Fibroblast of skin of back (primary cell): ENCODE results near the gene UBE2D2.

Experiments used
- DNase-seq: peaks from one replicate; pipeline ENCODE4 v3.0.0-alpha.2; 2013

Gene UBE2D2

DNA sequence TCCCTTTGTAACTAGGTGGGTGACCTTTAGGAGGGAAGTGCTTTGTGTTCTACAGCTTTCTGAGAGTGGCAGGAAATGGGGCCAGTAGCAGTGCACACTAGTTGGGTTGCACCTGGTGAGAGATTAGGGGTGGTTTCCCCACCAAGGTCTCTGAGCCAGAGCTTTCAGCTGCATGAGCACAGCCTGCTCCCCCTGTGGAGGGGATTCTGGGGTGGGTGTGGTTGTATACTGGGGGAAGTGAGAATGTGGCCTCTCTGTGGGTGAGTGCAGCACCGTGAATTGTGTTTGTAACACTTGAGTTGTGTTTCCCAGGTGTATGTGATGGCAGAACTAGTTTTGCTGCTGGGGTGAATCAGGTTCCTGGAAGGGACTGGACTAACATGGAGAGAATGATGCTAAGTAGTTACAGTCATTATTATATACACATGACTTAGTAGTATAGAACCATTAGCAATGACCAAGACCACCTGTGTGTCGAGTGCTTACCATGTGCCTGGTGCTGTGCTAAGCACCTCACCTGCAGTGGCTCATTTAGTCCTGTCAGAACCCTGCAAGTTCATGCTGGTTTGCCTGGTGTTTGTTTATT, 75.2 kb downstream of the UBE2D2 start:
- no peak for DNase-seq

DNA sequence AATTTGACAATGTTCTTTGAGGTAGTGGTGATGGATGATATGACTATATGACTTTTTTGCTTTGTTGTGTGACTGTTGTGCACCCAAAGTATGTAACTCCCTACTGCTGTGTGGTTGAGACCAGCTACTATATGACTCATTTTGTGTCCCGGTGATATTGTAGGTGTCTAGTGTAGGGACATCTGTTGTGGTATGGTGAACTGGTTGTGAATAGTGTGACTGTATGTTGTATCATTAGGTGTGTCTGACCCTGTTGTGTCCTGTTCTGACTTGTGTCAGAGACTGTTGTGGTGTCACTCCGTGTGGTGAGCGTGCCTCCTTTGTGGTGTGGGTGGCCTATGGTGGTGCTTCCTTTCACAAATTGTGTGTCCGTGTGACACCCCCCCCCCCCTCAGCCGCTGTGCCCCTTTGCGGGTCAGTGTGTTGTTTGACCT, 75.9 kb downstream of the UBE2D2 start:
- DNase-seq, result peak; percentile 69

DNA sequence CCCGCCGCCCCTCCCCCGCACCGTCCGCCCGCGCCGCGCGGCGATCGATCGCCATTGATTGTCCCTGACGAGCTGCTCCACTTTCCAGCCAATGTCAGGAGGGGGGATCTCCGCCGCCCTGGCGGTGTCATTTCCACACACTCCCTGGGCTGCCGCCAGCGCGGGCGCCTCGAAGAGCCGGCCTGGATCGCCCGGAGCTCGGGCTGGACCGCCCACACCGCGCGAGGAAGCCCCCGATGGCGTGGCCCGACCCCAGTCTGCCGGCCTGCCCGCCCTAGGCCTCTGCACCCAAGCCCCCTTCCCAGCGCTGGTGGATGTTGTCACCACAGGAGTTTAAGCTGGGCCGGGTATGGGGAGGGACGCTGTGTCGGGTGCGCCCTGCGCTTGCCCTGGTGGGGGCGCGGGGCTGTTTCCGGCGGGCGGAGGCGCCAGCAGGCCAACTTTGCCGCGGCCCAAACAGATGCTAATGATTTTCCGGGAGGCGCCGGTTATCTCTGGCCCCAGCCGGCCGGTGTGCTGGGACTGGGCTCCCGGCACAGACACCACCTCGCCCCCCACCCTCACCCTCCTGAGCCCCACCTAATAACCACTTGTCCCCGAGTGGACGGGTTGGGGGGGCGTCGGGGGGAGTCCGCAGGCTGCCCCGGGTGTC, 76.4 kb downstream of the UBE2D2 start:
- DNase-seq, result peak; percentile 81

DNA sequence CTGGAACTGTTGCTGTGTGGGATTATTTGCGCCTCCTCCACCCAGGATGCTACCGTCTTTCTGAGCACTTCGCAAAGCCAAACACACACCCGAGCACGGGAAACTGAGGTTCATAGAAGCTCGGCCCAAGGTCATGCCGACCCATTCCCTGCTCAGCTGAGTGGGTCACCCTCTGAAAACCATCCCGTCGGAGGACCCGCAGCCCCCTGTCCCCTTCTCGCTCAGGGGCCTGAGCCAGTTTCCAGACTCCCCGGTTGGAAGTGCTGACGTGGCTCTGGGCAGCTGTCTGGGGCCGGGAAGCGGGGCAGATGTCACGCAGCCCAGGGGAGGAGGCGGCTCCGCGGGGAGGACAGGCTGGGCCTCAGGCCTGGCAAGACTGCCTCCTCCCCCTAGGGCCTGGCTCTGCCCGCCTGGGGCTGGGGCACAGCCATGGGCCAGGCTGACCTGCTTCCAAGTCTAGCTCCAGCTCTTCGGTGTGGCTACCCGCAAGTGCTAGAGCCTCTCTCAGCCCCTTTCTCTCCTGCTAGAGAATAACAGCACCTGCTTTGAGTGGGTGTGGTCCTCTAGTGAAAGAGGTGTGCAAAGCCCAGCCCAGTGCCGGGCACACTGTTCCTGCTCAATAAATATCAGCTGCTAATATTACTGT, 77.1 kb downstream of the UBE2D2 start:
- DNase-seq, result peak; percentile 76

DNA sequence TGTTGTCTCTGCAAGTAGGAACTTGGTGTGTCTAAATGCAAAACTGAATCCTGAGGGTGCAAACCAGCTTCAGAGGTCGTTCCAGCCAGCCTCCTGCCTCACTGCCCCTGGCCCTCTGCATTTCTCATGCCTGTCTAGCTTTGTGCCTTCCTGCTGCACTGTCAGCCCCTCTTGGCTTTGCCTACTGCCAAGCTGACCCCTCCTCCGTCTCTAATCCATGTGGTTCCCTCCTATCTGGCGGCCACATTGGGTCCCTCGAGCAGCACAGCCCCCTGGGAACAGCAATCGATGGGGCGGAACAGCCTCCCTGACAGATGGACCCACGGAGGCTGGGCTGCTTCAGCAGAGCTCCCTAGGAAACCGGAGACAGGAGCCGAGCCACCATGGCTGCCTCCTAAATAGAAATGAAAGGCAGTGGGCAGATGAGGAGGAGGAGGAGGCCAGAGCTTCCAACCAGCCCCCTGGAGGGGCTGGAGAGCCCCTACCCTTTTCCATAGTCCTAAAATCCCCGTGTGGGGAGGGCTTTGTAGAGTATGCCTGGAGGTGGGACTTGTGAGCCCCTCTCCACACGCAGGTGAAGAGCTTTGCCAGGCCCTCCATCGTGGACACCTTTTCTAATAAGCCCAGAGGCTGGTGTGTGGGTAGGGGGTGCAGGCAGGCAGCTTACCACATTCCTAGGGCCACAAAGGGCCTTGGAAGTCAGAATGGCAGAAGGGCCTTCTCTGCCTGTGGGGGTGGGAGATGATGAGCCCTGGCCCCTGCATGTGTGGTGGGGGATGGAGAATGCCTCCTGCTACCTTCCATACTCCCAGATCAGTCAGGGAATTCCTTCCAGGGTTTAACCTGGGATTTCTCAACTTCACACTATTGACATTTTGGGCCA, 77.8 kb downstream of the UBE2D2 start:
- DNase-seq, result no peak

DNA sequence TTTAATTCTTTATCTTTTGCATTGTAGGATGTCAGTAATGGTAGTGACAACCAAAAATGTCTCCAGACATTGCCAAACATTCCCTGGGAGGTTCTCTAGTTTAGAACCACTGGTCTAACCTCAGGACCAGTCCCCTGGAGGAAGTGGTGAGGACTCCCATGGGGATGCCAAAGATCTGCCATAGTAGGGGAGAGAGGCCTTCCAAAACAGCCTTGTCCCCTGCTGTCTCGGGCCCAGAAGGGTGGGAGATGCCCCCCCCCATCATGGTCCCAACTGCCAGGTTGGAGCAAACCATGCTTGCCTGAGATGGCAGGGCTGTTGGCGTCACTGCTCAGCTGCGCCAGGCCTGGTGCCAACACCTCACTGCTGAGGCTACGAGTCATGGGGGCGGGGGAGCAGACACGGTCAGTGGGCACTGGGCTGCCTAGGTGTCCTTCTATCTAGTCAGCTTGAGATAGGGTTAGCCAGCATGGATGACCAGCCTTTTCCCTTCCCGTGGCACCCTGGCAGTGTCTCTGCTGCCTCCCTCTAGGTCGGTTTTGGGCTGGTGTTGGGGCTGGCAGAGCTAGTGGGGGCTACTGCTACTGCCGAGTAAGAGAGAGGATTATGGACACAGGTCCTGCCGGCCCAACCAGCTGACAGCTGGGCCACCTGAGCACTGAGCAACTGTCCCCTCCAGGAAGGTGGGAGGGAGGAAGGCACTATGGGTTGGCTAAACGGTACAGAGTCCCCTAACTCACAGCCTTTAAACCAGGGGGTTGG, 78.7 kb downstream of the UBE2D2 start:
- peak; percentile 48 for DNase-seq

DNA sequence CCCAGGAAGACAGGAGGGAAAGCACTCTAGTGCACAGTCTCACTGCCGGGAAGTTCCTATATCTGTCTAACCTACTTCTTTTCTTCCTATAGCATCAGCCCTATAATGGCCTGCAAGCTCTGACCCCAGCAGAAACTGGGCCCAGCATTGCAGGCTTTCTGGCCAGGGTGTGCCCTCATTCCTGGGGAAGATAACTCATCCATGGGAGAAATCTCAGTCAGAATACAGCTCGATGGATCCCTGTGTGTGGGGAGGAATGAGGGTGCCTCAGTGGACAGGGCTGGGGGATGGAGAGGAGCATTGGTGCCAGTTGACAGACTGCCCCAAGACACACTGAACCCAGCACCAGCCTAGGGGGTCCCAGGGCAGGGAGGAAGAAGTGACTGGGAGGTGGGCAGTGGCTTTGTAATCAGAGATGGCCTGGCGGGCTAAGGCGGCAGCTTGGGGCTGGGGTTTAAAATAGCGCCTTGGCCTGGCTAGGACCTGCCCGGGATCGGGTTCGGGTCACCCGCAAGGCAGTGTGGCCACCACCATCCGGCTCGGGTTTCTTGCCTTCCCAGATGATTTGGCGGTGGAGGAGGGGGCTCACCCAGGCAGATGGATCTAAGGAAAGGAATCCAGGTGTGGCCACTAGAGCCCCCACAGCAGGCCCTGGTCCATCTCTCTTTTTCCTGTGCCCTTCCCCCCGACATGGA, 79.4 kb downstream of the UBE2D2 start:
- peak; percentile 19 for DNase-seq

DNA sequence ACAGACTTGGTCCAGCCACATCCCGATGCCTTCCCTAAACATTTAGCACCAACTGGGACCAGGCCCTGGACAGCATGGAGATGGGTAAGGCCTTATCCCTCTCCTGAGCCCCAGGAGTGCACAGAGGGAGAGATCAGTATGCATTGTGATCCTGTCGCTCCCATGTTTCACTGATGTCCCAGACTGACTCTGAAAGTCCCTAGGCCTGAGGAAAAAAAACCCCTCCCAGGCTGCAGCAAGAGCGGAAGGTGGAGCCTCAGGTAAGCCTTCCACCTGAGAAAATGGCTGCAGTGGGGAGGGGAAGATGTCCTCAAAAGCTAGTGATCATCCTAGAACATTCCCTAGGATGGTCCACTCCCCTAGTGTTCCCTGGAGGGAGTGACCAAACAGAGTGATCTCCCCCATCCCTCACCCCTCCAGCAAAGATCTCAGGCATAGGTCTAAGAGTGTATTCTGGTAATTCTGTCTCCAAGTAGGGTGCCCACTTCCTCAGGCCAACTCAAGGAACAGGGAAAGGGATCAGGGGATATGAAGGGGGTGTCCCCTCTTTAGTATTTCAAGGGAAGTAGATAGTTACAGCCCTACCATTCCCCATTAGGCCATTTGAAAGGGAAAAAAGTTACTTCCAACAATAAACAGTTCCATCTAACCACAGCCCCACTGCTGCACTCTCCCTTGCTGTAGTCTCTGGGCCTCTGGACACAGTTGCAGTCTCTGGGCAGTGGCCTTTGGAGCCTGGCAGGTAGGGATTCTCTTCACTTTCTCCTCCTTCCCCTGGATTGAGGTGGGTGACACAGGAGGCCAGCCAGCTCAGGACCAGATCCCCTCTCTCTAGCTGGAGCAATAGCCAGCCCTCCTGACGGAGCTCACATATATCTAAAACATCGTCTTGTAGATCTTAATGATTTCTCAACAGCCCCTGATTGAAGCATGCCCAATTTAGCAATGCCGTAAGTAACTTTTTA, 80.3 kb downstream of the UBE2D2 start:
- no peak for DNase-seq

DNA sequence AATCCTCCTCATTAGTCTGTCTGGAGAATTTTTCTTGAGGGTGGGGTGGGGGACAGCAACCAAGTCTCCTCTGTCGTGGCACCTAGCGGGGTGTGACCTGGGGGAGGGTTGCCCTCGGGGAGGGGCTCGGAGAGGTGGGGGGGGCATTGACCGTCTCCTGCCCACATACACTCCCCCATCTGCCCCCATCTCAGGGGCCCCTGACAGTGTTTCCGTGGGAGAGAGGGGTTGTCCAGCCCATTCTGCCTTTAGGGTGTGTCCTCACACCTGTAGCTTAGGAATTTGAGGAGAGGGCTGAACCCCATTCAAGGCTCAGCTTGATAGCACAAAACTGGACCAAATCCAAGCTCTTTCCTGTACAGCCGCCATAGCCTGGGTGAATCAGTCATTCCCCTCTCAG, 81.1 kb downstream of the UBE2D2 start:
- no peak for DNase-seq

DNA sequence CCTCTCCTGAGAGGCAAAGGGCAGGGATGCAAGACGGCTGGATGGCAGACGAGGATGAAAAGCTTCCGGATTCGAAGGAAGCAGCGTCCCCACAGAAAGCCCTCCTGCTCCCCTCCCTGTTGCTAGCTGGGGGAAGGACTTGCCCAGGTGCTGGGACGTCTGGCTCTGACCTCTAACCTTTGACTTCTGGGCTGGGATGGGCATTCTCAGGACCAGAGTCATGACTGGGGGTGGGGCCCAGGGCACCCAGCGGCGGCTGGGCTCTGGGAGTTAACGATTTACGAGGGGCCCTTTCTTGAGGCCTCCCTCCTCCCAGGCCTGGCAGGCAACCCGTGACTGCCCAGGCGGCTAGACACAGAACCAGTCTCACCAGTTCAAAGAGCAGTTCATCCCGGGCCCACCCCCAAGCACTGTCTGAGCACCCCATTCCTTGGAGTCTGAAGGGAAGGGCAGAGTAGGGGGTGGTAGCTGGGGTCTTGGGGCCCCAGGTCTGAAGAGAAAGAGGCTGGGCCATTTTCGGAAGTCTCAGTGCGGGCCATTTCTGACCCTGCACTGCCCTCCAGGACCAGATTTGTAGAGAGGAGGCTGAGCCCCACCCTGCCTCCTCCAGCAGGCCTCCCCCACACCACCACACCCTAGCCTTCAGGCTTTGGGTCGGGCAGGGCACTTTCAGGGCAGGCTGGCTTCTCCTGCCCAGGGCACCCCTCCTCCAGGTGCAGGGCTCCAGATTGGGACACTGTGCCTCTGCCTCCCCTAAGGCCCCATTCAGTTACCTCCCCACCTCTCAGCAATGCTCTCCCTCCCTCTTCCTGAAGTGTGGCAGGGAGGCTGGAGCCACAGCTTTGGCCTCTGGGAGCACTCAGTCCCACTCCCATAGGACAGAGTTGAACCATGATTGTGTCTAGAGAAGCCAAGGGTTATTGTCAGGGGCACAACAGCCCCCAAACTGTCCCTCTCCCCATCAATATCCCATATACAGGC, 82.0 kb downstream of the UBE2D2 start:
- no peak for DNase-seq

DNA sequence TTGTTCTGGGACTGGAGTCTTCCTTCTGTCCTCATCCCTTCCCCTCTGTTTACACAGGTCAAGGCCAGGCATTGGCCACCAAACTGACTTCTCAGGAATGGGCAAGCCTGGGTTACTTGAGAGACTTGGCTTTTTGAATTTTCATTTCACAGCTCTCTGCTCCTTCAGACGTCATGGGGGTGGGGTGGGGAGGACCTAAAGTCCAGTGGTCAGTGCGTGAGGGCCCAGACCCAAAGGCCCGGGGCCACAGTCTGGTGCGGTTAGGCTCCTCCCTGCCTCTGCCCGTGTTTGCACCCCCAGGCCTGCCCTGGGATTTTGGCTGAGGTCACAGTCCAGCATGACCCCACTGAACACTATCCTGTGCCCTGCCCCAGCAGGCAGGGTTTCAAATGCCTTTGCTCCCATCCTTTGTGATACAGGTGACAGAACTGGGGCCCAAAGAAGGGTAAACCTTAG, 82.9 kb downstream of the UBE2D2 start:
- DNase-seq, result no peak

DNA sequence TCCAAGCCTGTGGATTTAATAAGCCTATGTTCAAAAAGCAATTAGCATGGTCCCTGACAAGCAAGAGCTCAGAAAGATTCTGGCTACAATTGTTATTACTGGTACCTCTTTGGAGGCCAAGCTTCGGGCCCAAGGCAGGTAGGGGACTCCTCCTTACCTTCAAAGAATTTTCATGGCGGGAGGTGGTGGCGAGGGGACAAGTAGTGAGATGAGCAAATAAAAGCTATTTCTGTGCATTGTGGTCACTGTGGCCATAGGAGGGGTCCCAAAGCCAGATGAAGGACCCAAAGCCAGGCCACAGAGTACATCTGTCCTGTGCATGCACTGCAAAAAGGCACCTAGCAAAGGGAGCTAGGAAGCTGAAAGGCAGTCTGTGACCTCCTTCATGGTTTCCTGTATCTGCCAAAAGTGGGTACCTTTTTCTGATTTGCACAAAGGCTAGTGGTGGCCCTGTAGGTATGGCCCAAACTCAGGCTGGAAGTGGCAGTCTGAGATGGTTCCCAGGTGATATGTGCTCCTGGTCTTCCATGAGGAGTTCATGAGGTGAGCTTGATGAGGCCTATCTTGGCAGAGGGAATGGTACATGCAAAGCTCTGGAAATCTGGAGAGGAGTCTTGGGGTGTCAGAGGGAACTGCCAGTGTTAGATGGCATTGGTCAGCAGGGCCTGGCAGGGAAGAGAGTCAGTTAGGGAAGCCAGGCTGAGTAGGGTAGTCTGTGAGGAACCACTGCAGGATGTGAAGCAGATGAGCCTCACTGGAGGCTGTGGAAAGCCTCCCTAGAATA, 83.7 kb downstream of the UBE2D2 start:
- DNase-seq, result no peak

DNA sequence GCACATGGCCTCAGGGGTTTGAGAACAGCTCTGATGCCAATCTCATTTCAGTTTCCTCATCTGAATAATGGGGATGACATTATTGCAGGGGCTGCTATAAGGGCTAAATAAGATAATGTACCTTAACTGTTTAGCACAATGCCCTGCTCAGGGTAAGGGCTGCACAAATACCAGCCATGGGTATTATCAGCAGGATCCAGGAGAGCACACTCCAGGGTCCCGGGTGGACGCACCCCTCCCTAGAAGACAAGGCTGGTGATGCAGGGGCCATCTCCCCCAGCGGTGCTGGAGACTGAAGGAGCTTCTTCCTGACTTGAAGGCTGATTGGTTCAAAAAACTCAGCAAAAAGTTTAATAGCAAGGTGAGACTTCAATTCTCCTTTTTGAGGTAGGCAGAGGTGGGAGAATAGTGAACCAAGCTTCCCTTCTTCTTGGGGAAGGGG, 84.3 kb downstream of the UBE2D2 start:
- DNase-seq, result no peak

DNA sequence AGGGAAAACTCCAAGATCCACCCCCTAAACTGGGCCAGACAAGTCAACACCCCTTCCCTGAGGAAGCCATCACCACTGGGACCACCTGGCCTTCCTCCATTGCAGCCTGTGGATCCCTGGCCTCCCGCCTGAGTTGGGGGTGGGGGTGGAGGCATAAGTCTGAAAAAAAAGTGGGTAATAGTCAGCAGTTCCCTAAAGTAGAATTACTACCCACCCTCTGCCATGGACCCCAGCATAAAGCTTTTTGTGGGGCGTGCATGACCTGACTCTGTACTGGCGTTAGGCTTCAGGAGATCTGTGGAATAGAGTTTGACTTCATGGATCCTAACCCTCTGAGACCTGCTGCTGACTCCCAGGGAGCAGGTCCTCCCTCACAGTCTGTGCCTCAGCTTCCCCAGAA, 85.0 kb downstream of the UBE2D2 start:
- DNase-seq, result no peak

DNA sequence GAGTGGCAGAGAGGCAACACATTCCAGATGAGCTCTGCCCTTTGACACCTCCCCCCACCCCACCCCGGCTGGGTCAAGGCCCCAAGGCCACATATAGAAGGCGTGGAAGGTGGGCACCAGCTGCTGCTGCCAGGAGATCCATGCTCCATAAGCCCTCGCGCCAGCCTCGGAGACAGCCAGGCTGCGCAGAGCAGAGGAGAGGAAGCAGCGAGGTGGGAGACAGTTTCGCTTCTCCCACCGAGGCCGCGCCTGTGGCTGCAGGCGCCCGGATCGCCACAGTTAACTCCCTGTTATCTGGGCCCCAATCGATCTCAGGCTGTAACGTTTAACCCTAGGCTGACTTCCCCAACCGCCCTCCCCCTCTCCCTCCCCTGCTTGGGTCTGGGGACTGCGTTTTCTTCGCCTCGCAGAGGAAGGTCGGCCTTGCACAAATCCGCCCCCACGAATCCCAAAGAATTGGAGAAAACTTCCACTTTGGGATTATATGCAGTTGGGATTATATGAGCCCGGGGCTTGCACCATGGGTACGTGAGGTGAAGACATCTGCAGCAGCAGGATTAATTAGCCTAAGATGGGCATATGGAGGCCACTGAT, 85.9 kb downstream of the UBE2D2 start:
- DNase-seq, result no peak

DNA sequence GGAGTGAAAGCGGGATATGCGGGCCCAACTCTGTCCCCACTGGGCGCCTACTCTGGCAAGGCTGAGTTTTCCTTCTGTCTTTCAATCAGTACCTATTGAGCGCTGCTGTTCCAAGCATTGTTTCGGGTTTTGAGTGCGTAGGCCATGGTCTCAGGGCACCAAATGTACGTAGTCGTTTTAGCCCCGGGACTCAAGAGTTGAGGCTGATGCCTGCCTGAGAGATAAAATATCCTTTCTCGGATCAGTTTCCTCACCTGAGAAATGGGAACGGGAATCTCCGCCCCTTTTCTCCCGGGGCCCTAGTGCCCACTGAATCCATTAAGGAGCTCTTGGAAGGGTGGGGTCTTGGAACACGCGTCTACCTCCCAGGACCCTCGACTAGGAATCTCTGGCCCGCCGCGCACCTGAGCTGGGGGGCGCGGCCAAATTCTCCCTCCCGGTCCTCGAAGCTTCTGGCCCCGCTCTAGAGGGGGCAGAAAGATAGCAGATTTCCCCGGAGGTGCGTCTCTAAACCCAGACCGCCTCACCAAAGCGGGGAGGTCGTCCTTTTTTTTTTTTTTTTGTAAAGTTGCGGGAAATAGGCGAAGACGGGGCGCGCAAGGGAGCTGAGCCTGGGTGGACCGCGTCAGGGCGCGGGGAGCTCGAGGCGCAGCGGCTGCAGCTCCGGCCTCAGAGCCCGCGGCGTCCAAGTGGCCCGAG, 86.5 kb downstream of the UBE2D2 start:
- DNase-seq, result no peak
